OCI-LY3 (cell line): ENCODE results near the gene FBXL13.

ENCODE experiments used
- CTCF ChIP-seq: fragments of 200-600, 300-600 bp; sonication (generic); IDR thresholded peaks from 2 replicates; pipeline ENCODE4 v1.5.1; 2014; ENCODE audit warnings: antibody characterized with exemption, low read length, low read depth
- EZH2phosphoT487 ChIP-seq: fragments of 200-600 bp; shearing (Covaris generic); IDR thresholded peaks from 2 replicates; pipeline ENCODE4 v1.6.1; 2018; ENCODE audit warnings: antibody characterized with exemption, mixed run types, low read depth

- TF ChIP-seq EZH2phosphoT487 = no peak
- TF ChIP-seq CTCF = no peak
Measured at GRCh38 chr7:103048833-103049232, 25.8 kb downstream of the FBXL13 start.
